ENCODE measurements around the gene FHOD3. TPM values are rescaled to one million over a fixed set of nuclear protein-coding genes. Genes with fewer than 3 reads are reported as not detected.

FHOD3 gene
- total RNA-seq, 4 donors from 2014 or later, result 3.5 to 40.0 (median 14.5) TPM

DNA sequence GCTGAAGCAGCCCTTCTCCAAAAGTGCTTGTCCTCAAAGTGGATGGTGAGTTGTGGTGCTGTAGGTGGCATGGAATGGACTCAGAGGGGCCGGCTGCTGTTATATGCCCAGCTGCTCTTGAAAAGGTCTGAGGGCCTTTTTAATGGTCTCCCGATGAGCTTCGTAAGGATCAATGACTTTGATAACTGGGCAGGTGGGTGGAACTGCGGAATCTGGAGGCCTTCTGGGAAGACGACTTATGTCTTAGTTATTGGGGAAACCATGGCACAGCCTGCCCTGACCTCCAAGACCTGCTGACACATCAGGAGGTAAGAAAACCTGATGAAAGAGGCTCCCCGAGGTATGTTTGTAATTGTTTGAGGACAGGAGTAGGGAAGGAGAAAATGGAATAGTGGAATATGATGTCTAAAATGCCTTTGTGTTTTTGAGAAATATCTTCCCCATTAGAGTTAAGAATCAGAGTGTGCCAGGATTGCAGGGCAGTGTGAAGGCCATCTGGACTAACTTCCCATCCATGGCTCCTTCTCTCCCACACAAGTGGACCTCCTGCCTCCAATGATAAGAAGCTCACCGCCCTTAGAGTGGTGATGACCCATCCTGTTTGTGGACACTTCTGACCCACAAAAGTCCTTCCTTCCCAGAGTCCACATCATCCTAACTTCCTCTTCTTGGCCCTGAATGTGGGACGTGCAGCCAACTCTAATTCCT lies 236.1 kb downstream of the FHOD3 start:
- 82 to 100% methylated on average over 2 to 8 of the region's 8 CpGs for WGBS, 2 donors (ENCODE audit: low coverage in 1 of 2)
- in situ Hi-C loops (cut with MboI; ENCODE audit: low pct_ligation_motif_present in 1 of 4, low pct_unique_long_range_greater_than_20kb in 1 of 4, low sequenced_read_pairs in 3 of 4), result no loop called here
- Histone ChIP-seq H3K27me3 (no peaks in the 10 kb centered on the region), H3K27ac (no peak overlapping the region), H3K4me3 (no peak overlapping the region), H3K4me1 (no peaks in the 10 kb centered on the region), H3K36me3 (no peaks in the 10 kb centered on the region), H3K9me3 (no peaks in the 10 kb centered on the region)
- intact Hi-C loops (cut with DNase I; ENCODE audit: low total_unique reads), result no loop called here
- TF ChIP-seq POLR2A (IDR thresholded peaks at IDR 0.05) (no peak), POLR2AphosphoS5 (IDR thresholded peaks at IDR 0.05) (no peak), EP300 (IDR thresholded peaks at IDR 0.05; ENCODE audit: low read depth) (no peak), CTCF (IDR thresholded peaks at IDR 0.05) (no peak)
- no peak for DNase-seq

- WGBS, 2 donors (ENCODE audit: low coverage in 1 of 2), result 88 to 100% methylated on average over 2 to 5 of the region's 5 CpGs
- no peak for TF ChIP-seq POLR2A (IDR thresholded peaks at IDR 0.05)
- no peak for TF ChIP-seq POLR2AphosphoS5 (IDR thresholded peaks at IDR 0.05)
- TF ChIP-seq EP300 (IDR thresholded peaks at IDR 0.05; ENCODE audit: low read depth), result no peak
- no peak for TF ChIP-seq CTCF (IDR thresholded peaks at IDR 0.05)
- Histone ChIP-seq H3K4me1 (no peaks in the 10 kb centered on the region), H3K4me3 (no peak overlapping the region), H3K27ac (no peak overlapping the region), H3K27me3 (no peaks in the 10 kb centered on the region), H3K9me3 (no peaks in the 10 kb centered on the region), H3K36me3 (no peaks in the 10 kb centered on the region)
- in situ Hi-C loops (cut with MboI; ENCODE audit: low pct_ligation_motif_present in 1 of 4, low pct_unique_long_range_greater_than_20kb in 1 of 4, low sequenced_read_pairs in 3 of 4), result no loop called here
- DNase-seq, result no peak
- intact Hi-C loops (cut with DNase I; ENCODE audit: low total_unique reads), result no loop called here
These were observed 236.7 kb downstream of the FHOD3 start for GRCh38 chr18:36534154-36534688.

DNA sequence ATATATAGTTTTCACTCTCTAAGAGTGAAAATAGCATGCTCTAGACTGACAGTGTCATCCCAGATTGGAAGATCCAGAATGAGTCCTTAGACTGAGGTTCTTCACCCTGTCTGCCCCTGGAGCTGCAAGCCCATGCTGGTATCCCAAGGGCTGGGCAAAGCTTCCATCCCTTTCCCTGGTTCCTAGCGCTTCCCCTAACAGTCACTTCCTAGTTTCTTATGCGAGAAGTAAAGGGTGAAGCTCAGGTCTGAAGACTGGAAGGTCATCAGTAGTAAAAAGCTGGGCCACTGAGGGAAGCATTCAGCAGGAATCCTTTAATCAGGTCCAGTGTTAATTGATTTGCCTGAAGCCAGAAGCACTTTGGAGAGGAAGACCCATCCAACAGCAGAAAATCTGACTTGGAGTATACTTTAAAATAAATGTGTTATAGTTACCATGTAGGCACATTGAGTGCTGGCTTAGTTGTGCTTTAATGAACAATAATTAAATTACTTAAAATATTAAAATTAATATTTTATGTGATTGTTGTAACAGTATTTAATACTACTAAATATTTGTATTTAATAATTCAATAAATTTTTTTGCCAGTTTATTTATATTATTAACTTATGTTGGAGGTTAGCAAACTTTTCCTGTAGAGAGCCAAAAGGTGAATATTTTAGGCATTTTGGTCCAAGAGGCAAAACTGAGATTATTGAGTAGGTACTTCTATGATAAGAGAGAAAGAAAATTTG lies 237.9 kb downstream of the FHOD3 start:
- no peaks in the 10 kb centered on the region for H3K36me3 ChIP-seq
- 93% methylated on average over 2 of the region's 2 CpGs; no CpG with 5 or more reads in 1 of the 2 donors for WGBS, 2 donors (ENCODE audit: low coverage in 1 of 2)

More for the DNA sequence above, 237.9 kb downstream of the FHOD3 start:
- no peak for TF ChIP-seq EP300 (IDR thresholded peaks at IDR 0.05; ENCODE audit: low read depth)
- no peak for TF ChIP-seq CTCF (IDR thresholded peaks at IDR 0.05)
- TF ChIP-seq POLR2A (IDR thresholded peaks at IDR 0.05), result no peak
- no peak for TF ChIP-seq POLR2AphosphoS5 (IDR thresholded peaks at IDR 0.05)
- no peaks in the 10 kb centered on the region for H3K4me1 ChIP-seq
- in situ Hi-C loops (cut with MboI; ENCODE audit: low pct_ligation_motif_present in 1 of 4, low pct_unique_long_range_greater_than_20kb in 1 of 4, low sequenced_read_pairs in 3 of 4) (no loop called here), intact Hi-C loops (cut with DNase I; ENCODE audit: low total_unique reads) (no loop called here)
- no peak overlapping the region for H3K4me3 ChIP-seq
- H3K27ac ChIP-seq, result no peak overlapping the region
- H3K27me3 ChIP-seq, result no peaks in the 10 kb centered on the region
- no peaks in the 10 kb centered on the region for H3K9me3 ChIP-seq
- no peak for DNase-seq
